Mammary epithelial cell (primary cell): Measurements from ENCODE around the gene ERCC4.

Experiments
- EZH2 ChIP-seq: IDR thresholded peaks from 2 replicates; pipeline ENCODE4 v1.6.1; 2012; ENCODE audit warnings: low read length, inconsistent platforms, borderline replicate concordance
- TF ChIP-seq, protein P1 (sequence below), 2 donors: IDR thresholded peaks in 1 of 2; conservative IDR thresholded peaks in 1 of 2; 2 replicates each; pipeline ENCODE4 v1.5.1; 2011 to 2012; ENCODE audit warnings: inconsistent platforms in 2 of 2, low read length in 2 of 2, mild to moderate bottlenecking in 2 of 2, control low read depth in 1 of 2, low read depth in 1 of 2; ENCODE audit not compliant: insufficient read depth in 1 of 2; ENCODE audit errors: extremely low read depth in 1 of 2

DNA sequence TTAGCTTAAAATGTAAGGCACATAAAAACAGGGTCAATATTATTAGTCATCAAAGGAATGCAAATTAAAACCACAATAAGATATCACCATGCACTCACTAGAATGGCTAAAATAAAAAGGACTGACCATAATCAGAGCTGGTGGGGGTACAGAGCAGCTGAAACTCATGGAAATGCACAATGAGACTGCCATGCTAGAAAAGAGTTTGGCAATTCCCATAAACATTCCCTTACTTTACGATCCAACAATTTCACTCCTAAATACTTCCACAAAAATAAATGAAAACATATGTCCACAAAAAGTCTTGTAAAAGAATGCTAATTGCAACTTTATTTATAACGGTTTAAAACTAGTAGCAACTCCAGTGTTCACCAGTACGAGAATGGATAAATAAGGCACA, 36.1 kb upstream of the ERCC4 start:
- TF ChIP-seq EZH2, result no peak
- TF ChIP-seq, protein P1, sequence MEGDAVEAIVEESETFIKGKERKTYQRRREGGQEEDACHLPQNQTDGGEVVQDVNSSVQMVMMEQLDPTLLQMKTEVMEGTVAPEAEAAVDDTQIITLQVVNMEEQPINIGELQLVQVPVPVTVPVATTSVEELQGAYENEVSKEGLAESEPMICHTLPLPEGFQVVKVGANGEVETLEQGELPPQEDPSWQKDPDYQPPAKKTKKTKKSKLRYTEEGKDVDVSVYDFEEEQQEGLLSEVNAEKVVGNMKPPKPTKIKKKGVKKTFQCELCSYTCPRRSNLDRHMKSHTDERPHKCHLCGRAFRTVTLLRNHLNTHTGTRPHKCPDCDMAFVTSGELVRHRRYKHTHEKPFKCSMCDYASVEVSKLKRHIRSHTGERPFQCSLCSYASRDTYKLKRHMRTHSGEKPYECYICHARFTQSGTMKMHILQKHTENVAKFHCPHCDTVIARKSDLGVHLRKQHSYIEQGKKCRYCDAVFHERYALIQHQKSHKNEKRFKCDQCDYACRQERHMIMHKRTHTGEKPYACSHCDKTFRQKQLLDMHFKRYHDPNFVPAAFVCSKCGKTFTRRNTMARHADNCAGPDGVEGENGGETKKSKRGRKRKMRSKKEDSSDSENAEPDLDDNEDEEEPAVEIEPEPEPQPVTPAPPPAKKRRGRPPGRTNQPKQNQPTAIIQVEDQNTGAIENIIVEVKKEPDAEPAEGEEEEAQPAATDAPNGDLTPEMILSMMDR (conservative IDR thresholded peaks at IDR 0.05 in 1 of 2, IDR thresholded peaks at IDR 0.05 in 1 of 2; ENCODE audit: extremely low read depth in 1 of 2, insufficient read depth in 1 of 2, low read depth in 1 of 2, low read length in 2 of 2), result no peak
